T-helper 1 cell treated with Interleukin-12 subunit alpha and Interleukin-12 subunit beta and Interleukin-4 antibody, amounts not matched to agents 30 ng/mL and 1 ng/mL, for 36 hours (primary cell): ENCODE results near the gene WDR38. TPM values are rescaled to one million over a fixed set of nuclear protein-coding genes. Genes with fewer than 3 reads are reported as not detected.

Source experiments
- intact Hi-C: fragments of 100-400 bp; cut with micrococcal nuclease; formaldehyde crosslinking; loops from one replicate; pipeline ENCODE4 v1.15.1; 2024
- total RNA-seq: library from RNA; stranded (reverse); gene quantifications from 2 replicates; pipeline ENCODE4 v1.2.3, GENCODE V29; 2022

WDR38 gene, protein sequence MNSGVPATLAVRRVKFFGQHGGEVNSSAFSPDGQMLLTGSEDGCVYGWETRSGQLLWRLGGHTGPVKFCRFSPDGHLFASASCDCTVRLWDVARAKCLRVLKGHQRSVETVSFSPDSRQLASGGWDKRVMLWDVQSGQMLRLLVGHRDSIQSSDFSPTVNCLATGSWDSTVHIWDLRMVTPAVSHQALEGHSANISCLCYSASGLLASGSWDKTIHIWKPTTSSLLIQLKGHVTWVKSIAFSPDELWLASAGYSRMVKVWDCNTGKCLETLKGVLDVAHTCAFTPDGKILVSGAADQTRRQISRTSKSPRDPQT
- total RNA-seq, result not detected in 2 replicates

DNA sequence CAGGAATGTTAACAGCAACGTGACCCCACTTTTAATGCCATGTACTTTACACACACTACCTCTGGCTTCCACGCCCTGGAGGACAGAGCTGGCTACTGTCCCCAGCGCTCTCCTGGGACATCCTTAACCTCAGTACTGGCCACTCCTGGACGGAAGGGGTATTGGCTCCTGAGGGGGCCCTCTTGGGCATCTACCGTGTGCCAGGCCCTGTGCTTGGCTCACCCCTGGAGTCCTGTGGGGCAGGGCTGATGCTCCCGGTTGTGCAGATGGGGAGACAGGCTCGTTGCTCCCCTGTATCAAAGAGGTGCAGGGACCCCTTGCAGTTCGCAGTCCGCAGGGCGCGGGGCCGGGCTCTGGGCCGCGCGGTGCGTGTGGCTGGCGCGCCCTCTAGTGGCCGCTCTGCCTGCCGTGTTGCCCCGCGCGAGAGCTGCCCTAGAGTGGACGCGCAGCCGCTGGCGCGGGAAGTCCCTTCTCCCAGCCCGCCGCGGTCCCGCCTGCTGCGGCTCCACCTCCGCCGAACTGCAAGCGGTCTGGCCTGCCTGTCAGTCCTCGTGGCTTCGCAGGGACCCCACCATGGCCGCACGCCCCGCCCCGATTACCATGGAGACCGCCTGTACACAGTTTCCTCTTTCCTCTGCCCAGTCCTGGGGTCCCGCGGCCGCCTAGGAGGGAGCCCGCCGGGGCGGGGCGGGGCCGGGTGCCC lies at the start of gene WDR38:
Gene WDR38 (plus strand): TSS at position 632 of the 703 bp plus-strand sequence. CDS start 72 bp downstream, outside the sequence.
- intact Hi-C loops, result loop anchor here (1.0 to 2.0 kb wide), 7 partner anchors 9 to 290 kb away; partner anchors contain the start of genes ARPC5L and SCAI

DNA sequence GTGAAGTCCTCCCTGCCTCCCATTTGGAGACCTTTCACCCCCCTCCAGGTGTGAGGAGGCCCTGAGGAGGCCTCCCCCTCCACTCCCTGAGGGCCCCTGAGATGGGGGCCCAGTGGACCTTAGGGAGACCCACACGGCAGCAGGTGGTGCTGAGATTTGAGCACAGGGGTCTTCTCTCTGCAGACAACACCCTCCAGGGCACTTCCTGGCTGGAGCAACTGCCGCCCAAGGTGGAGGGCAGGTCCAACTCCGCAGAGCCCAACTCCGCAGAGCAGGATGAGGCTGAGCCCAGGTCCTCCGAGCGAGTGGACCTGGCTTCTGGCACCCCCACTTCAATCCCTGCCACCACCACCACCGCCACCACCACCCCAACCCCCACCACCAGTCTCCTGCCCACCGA lies 49.3 kb upstream of the WDR38 start:
- intact Hi-C loops, result no loop called here

DNA sequence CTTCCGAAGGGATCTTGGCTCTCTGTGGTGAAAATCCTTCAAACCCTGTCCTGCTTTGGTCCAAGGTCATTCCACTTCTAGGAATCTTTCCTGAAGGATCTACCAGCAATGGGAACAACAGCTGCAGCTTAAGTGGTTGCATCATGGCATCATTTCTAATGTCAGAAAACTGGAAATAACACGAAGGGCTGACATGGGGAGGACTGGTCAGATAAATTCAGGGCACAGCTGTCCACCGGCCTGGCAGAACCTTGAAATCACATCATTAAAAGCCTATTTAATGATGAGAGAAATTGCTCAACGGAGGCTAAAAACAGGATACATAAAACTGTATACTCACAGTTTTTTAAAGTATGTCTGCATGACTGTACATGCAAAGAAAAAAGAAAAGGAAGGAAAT lies 48.1 kb upstream of the WDR38 start:
- intact Hi-C loops, result no loop called here

DNA sequence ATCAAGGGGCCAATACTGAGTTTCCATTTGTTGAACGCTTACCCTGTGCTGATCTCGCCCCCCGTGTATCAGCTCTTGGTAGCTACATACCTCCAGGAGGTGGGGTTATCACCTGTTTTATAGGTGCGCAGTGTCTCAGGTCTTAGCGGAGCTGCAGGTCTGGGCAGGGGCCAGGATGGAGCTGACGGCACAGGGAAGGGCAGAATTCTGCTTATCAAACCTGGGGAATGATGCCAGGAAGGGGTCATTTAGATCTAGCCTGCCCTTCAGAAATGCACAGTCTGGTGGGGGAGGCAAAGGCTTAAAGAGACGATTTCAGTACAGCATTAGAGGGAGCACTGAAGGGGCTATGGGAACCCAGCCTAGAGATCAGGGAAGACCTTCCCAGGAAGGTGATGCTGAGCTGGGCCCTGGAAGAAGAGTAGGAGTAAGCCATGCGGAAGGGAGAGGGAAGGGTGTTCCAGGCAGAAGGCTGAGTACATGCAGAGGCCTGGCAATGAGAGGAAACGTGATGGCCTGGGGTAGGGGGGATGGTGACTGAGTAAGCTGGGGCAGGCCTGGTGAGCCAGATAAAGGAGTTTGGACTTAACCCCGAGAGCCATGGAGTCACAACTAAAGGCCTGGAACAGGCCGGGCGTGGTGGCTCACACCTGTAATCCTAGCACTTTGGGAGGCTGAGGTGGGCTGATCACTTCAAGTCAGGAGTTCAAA lies 44.9 kb upstream of the WDR38 start:
- intact Hi-C loops, result no loop called here

DNA sequence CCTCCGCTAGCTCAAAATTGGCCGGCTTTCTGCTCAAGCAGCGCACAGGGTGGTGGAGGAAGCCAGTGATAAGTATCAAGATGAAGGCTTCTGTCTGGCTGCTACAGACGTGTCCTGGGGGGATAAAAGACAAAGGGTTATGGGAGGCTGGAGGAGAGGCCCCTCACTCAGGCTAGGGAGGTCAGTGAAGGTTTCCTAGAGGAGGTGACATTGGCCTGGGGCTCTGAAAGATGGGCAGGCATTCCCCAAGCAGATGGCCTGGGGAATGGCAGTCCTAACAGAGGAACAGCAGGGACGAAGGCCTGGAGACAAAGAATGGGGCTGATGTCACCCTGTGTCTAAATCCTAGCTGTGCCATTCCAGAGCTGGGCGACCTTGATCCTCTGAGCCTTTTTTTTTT lies 44.0 kb upstream of the WDR38 start:
- intact Hi-C loops, result no loop called here

DNA sequence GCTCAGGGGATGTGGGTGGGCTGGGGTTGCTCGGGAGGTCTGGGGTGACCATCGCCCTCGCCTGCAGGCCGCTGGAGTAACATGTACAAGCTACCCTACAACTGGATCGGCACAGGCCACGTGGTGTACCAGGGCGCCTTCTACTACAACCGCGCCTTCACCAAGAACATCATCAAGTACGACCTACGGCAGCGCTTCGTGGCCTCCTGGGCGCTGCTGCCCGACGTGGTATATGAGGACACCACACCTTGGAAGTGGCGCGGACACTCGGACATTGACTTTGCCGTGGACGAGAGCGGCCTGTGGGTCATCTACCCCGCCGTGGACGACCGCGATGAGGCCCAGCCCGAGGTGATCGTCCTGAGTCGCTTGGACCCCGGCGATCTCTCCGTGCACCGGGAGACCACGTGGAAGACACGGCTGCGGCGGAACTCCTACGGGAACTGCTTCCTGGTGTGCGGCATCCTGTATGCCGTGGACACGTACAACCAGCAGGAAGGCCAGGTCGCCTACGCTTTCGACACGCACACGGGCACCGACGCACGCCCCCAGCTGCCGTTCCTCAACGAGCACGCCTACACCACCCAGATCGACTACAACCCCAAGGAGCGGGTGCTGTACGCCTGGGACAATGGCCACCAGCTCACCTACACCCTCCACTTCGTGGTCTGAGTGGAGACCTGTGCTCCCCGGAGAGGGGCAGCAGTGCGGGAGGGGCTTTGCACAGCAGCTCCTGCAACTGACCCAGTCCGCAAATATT lies 43.3 kb upstream of the WDR38 start:
- intact Hi-C loops, result no loop called here

DNA sequence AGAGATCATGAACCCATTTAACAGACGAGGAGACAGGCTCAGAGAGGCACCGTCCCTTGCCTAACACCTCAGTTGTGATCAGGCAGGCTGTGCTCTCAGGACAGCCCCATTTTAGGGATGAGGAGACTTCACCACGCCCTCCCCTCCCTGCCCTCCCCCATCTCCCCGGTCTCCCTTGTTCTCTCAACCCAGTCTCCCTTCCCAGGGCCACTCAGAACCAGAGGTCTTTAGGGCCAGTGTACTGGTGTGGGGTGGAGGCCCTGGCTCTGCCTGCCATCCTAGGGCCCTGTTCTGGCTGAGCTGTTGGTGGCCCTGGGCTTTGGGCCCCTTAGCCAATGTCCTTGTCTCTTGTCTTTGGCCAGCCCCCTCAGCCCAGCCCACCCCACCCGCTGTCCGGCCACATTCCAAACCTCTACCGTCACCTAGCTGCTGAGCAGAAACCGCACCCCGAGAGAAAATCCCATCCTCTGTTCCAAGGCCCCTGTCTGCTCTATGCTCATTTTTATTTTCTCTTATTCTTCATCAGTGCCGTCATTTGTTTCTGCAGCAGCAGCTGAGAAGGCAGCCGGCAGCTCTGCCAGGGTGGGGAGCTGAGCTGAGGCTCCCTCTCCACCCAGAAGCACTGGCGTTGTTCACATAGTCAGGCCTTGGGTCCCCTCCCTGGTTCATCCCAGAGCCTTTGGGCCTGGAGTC lies 42.5 kb upstream of the WDR38 start:
- intact Hi-C loops, result no loop called here

DNA sequence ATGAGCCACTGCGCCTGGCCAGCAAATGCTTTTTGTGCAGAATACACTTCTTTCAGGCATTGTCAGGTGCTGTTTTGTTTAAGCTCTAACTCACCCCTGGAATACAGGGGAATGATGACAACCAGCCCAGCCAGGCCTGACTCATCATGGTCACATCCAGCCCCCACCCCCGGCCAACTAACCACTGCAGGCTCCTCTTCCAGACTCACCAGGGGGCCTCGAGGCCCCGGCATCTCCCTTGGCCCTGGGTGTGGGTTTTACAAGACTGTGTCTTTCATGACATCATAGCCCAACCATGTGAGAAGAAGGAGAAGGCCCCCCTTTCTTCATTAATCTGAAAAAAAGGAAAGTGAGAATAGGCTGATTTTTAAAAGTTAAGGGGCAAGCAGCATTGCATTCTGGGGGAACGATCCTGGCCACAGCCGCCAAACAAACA lies 40.8 kb upstream of the WDR38 start:
- intact Hi-C loops, result no loop called here

DNA sequence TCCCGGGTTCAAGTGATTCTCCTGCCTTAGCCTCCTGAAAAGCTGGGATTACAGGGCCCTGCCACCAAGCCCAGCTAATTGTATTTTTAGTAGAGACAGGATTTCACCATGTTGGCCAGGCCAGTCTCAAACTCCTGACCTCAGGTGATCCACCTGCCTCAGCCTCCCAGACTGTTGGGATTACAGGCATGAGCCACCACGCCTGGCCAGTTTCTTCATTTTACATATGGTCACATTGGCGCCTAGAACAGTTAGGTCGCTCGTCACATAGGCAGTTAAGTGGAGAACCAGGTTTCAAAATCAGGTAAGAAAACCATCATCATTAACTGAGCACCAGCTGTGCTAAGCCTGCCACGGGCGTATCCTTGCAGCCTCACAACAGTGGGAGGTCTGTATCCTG lies 40.2 kb upstream of the WDR38 start:
- intact Hi-C loops, result no loop called here

DNA sequence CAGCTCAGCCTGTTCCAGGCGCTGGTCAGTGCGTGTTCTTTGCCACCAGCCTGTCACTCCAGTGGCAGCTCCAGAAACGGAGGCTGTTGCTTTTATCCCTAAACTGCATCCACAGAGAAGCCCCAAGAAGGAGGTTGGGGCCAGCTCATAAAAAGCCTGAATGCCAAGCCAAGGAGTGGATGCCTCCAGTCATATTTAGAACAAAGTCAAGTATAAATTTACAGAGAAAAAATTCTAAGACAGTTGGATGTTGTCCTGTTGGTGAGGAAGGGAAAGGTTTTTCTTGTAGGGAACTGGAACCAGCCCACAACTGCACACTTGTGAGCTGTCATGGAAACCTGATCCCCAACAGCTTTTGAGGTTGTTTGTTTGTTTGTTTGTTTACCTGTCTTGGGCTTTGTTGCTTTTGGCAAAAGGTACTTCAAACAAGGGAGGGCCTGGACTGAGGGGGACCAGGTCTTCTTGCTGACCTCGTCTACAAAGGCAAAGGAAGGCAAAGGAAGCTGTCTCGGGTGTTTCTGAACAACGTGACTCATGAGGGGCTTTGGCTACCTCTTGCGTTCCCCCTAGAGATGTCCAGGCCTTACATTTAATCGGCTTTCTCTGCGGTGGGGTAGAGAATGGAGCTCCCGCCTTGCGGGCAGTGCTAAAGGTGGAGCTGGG lies 39.6 kb upstream of the WDR38 start:
- intact Hi-C loops, result no loop called here

DNA sequence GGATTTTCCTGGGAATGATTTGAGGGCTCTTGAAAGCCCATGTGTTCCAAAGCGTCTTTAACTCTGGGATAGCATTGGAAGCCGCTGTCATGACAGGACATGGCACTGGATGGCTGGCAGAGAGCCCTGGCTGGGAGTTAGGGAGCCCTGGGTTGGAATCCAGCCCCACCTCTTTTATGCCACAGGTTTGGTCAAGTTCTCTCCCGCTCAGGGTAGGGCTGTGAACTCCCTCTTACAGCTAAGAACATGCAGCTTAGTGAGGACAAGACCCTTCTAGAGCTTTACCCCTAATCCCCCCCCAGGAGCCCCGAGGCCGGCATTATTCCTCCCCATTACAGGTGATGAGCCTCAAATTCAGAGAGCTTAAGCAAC lies 39.1 kb upstream of the WDR38 start:
- intact Hi-C loops, result no loop called here

DNA sequence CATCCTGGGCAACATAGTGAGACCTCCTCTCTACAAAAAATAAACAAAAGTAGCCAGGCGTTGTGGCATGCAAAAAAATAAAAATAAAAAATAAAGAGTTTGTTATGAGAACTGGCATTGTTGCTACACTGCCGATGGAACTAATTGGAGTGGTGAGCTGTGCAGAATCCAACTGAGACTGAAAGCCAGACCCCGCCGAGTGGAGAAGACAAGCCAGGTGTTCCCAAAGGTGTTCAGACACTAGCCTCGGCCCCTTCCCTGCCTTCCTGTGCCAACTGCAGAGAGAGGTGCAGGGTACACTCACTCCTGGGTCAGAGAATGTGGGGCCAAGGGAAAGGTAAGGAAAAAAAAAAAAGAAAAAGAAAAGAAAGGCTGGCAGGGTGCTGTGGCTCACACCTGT lies 37.7 kb upstream of the WDR38 start:
- intact Hi-C loops, result no loop called here

DNA sequence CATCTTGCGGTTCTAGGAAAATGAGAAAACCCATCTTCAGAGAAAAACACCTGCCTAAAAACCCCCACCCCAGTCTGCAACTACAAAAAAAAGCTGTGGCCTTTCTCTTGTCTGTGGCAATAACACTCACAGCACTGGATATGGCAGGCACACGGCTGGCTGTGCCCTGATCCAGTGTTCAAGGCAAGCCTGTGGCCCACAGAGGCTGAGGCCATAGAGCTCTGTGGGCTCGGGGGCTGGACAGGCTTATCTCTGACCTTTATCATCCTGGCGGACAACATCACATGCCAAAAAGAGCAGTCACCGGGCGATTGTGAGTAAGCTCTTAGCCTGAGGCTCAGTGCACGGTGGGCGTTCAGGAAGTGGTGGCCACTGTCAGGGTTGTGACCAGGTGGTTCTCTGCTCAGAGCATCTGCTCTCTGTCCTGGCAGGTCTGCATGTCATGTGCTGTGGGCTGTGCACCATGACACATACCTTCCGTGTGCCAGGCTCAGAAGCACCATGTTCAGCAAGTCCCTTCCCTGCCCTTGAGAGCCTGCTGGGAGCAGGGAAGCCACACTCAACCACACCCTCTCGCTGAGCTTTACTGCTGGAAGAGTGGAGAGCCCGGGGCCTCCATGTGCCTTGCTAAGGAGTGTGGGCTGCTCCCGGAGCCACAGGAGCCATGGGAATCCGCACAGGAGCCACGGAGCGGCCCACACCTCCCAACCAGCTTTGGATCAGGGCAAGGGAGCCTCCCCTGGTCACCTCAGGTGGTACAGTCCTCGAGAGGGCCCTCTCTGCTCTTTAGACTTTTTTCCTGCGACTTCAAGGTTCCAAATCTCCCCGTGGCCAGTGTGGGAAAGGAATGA lies 34.6 kb upstream of the WDR38 start:
- intact Hi-C loops, result no loop called here

DNA sequence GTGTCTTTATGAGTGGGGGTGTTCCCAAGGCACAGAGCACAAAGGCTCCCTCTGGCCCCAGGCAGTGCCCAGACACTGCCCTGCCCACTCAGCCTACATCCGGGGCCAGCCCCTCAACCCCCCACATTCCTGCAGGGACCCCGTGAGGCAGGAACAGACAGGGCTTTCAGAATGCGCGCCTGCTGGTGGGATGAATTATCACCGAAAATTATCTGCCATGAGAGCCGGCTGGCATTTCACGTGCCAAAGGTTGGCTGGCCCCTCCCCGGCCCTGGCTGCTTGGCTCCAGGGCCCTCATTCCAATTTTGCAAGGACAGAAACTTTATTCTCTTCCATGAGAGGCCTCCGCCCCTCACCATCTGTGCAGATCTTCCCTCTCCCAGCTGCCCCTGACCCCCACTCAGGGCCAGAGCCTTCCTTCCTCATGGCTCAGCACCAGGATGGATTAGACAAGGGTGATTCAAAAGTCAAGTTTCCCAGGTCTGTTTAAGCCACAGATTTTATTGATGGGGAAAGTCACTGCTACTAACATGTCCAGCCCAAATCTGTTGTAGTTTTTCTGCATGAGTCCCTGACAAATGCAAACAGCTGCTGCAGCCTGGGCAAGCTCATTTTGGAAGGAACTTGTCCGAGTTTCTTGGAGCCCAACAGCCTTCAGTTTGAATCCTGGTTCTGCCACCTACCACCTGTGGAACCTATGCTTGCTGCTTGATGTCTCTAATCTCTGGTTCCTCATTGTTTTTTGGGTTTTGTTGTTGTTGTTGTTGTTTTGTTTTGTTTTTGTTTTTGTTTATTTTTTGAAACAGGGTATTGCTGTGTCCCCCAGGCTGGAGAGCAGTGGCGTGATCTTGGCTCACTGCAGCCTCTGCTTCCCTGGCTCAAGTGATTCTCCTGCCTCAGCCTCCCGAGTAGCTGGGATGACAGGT lies 32.3 kb upstream of the WDR38 start:
- intact Hi-C loops, result no loop called here

DNA sequence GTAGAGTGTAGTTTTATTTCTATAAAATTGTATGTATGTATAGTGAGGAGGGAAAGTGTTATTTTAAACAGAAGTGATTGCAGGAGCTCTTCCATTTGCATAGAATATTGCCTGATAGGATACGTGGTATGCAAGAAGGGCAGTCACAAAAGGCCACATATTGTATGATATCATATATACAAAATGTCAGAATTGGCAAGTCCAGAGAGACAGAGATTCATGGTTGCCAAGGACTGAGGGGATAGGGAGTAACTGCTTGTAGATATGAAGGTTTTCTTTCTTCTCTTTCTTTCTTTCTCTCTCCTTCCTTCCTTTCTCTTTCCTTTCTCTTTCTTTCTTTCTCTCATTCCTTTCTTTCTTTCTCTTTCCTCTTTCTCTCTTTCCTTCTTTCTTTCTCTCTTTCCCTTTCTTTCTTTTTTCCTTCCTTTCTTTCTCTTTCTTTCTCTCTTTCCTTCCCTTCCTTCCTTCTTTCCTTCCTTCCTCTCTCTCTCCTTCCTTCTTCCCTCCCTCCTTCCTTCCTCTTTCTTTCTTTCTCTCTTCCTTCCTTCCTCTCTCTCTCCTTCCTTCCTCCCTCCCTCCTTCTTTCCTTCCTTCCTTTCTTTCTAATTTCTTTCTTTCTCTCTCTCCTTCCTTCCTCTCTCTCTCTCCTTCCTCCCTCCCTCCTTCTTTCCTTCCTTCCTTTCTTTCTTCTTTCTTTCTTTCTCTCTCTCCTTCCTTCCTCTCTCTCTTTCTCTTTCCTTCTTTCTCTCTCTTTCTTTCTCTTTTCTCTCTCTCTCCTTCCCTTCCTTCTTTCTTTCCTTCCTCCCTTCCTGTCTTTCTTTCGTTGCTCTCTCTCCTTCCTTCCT lies 24.5 kb upstream of the WDR38 start:
- intact Hi-C loops, result no loop called here

DNA sequence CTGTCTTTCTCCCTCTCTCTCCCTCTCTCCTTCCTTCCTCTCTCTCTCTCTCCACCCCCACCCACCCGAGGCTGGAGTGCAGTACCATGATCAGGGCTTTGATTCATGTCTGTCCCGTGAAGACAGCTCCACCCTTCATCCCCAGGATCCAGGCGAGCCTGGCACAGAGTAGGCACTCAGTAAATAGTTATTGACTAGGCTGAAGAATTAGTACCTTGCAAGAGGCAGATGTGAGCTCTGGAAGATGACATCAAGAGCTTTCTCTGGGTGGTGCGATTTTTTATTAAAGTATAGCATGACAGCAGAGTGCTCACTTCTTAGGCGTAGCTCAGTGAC lies 24.0 kb upstream of the WDR38 start:
- intact Hi-C loops, result no loop called here

DNA sequence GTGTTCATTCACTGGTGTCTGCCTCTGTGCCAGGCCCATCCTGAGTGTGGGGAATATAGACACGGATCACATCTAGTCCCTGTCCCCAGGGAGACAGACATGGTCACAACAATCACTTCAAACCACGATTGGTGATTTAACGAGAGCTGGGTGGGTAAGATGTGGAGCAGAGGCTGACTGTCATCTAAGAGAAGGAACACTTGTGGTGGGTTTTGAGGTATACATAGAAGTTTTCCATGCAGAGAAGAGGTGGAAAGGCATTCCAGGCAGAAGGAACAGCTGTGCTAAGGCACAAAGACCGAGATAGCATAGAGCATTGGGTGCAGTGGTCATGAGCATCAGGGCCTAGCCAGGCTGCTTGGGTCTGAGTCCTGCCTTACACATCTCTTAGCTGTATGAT lies 22.7 kb upstream of the WDR38 start:
- intact Hi-C loops, result no loop called here
